GM18517 (cell line): Measurements from ENCODE around the gene GRIK3.
"Not testable (repeated sequence)": the region's sequence is repeated elsewhere in the genome, so short reads cannot be mapped to it uniquely, and the experiment has no call there.

Source experiments
- ATAC-seq: cut with Tn5 transposase; IDR thresholded peaks from one replicate; pipeline ENCODE4 v1.9.1; 2021; ENCODE audit warnings: mild to moderate bottlenecking, moderate library complexity; ENCODE audit not compliant: unreplicated experiment

The GRIK3 gene

GRCh38 chr1:37034121-37035013 lies at the start of gene GRIK3:
Gene GRIK3 (minus strand): TSS chr1:37034515. CDS start chr1:37034108, 407 bp downstream.
- ATAC-seq: no peak

GRCh38 chr1:37084013-37084412 lies 49.7 kb upstream of the GRIK3 start:
- no peak for ATAC-seq

GRCh38 chr1:37083603-37084002 lies 49.3 kb upstream of the GRIK3 start:
- ATAC-seq: no peak

GRCh38 chr1:37080296-37080986 lies 46.1 kb upstream of the GRIK3 start:
- ATAC-seq: not testable (repeated sequence)

GRCh38 chr1:37078866-37079265 lies 44.6 kb upstream of the GRIK3 start:
- ATAC-seq: no peak

- ATAC-seq: no peak
Observed at GRCh38 chr1:37076168-37076567, 41.9 kb upstream of the GRIK3 start.

GRCh38 chr1:37073854-37074379 lies 39.6 kb upstream of the GRIK3 start:
- ATAC-seq: no peak

- no peak for ATAC-seq
Observed at GRCh38 chr1:37073152-37073853, 39.0 kb upstream of the GRIK3 start.

GRCh38 chr1:37071829-37072228 lies 37.5 kb upstream of the GRIK3 start:
- no peak for ATAC-seq

GRCh38 chr1:37070126-37070525 lies 35.8 kb upstream of the GRIK3 start:
- no peak for ATAC-seq

GRCh38 chr1:37069406-37069805 lies 35.1 kb upstream of the GRIK3 start:
- no peak for ATAC-seq

- no peak for ATAC-seq
Observed at GRCh38 chr1:37068897-37069296, 34.6 kb upstream of the GRIK3 start.

GRCh38 chr1:37068260-37068659 lies 33.9 kb upstream of the GRIK3 start:
- ATAC-seq: no peak

GRCh38 chr1:37064039-37064438 lies 29.7 kb upstream of the GRIK3 start:
- ATAC-seq: no peak

GRCh38 chr1:37059346-37059745 lies 25.0 kb upstream of the GRIK3 start:
- ATAC-seq: no peak

- no peak for ATAC-seq
Observed at GRCh38 chr1:37058424-37058988, 24.2 kb upstream of the GRIK3 start.

- ATAC-seq: no peak
Observed at GRCh38 chr1:37056325-37056724, 22.0 kb upstream of the GRIK3 start.

- ATAC-seq: no peak
Observed at GRCh38 chr1:37055631-37056030, 21.3 kb upstream of the GRIK3 start.

- ATAC-seq: no peak
Observed at GRCh38 chr1:37053173-37053572, 18.9 kb upstream of the GRIK3 start.

- no peak for ATAC-seq
Observed at GRCh38 chr1:37052120-37052519, 17.8 kb upstream of the GRIK3 start.

- no peak for ATAC-seq
Observed at GRCh38 chr1:37051346-37051745, 17.0 kb upstream of the GRIK3 start.
